Right lung (tissue), 5 donors: ENCODE results near the gene SCO1. TPM values are rescaled to one million over a fixed set of nuclear protein-coding genes. Genes with fewer than 3 reads are reported as not detected.

ENCODE experiments used
- DNase-seq, 2 donors: peaks; one replicate each; pipeline ENCODE4 v3.0.0-alpha.2; 2013
- polyA plus RNA-seq, 5 donors: library from polyadenylated mRNA; unstranded; fragments of 120-200 nt; gene quantifications; one replicate each; pipeline versions ENCODE4 v1.2.1 to v1.2.3, GENCODE V29; 2013; ENCODE audit warnings: inconsistent platforms in 1 of 5, low replicate concordance in 1 of 5; ENCODE audit not compliant: insufficient read length in 5 of 5, insufficient read depth in 1 of 5

Gene SCO1
- polyA plus RNA-seq, 5 donors = 25.9 to 30.1 (median 28.4) TPM

- no peak for DNase-seq
Measured at GRCh38 chr17:10657879-10658278, 39.5 kb downstream of the SCO1 start.

GRCh38 chr17:10657148-10657547, 40.2 kb downstream of the SCO1 start, which contains the start of gene MYH3:
Gene MYH3, minus strand, starts transcription at chr17:10657309. Its CDS starts 2,245 bp downstream, at chr17:10655064.
- DNase-seq = no peak

- DNase-seq = no peak
Measured at GRCh38 chr17:10653987-10654386, 43.3 kb downstream of the SCO1 start.

- no peak for DNase-seq
Measured at GRCh38 chr17:10652984-10653659, 44.2 kb downstream of the SCO1 start.

- no peak for DNase-seq
Measured at GRCh38 chr17:10651927-10652326, 45.4 kb downstream of the SCO1 start.

GRCh38 chr17:10649602-10650001, 47.7 kb downstream of the SCO1 start:
- DNase-seq = no peak

- no peak for DNase-seq
Measured at GRCh38 chr17:10648956-10649355, 48.4 kb downstream of the SCO1 start.

- DNase-seq = no peak
Measured at GRCh38 chr17:10648381-10648780, 49.0 kb downstream of the SCO1 start.

- peak; percentile 46 to 63 for DNase-seq
Measured at GRCh38 chr17:10646392-10646990, 50.8 kb downstream of the SCO1 start.

- DNase-seq = no peak
Measured at GRCh38 chr17:10640475-10640874, 56.9 kb downstream of the SCO1 start.

GRCh38 chr17:10638151-10638550, 59.2 kb downstream of the SCO1 start:
- no peak for DNase-seq

- no peak for DNase-seq
Measured at GRCh38 chr17:10635290-10635689, 62.0 kb downstream of the SCO1 start.

- DNase-seq = no peak
Measured at GRCh38 chr17:10633738-10634379, 63.5 kb downstream of the SCO1 start.

GRCh38 chr17:10631701-10632100, 65.6 kb downstream of the SCO1 start:
- no peak for DNase-seq

- DNase-seq = no peak
Measured at GRCh38 chr17:10631048-10631700, 66.2 kb downstream of the SCO1 start.

GRCh38 chr17:10629706-10630105, 67.6 kb downstream of the SCO1 start:
- DNase-seq = no peak

- DNase-seq = no peak
Measured at GRCh38 chr17:10628756-10629155, 68.6 kb downstream of the SCO1 start.

- DNase-seq = no peak
Measured at GRCh38 chr17:10626390-10626789, 70.9 kb downstream of the SCO1 start.

- DNase-seq = no peak
Measured at GRCh38 chr17:10624969-10625368, 72.4 kb downstream of the SCO1 start.

GRCh38 chr17:10623737-10624338, 73.5 kb downstream of the SCO1 start:
- DNase-seq = no peak

GRCh38 chr17:10622617-10623485, 74.5 kb downstream of the SCO1 start:
- no peak for DNase-seq
